Measurements from ENCODE around the gene MBTD1. TPM values are rescaled to one million over a fixed set of nuclear protein-coding genes. Genes with fewer than 3 reads are reported as not detected.
"Not testable (repeated sequence)": the region's sequence is repeated elsewhere in the genome, so short reads cannot be mapped to it uniquely, and the experiment has no call there.

MBTD1 gene
- total and polyA plus RNA-seq, 2 of the 8 experiments (the other 6 are each of a cell fraction or from before 2014, with no cell fraction given) = 20.3 to 51.4 TPM

- Histone ChIP-seq H3K79me1 (ENCODE audit: low read depth, low read length) (peaks cover 14% of the 10 kb centered on the region; the same call in 1 of the 2 replicates), H3K36me3 (ENCODE audit: control insufficient read depth in 2 of 4, insufficient read depth in 4 of 4, low read length in 3 of 4) (peaks cover 16 to 59% (median 32%) of the 10 kb centered on the region in 4 experiments), H4K20me1 (replicated peaks in 1 of 2; ENCODE audit: control insufficient read depth in 1 of 2, insufficient read depth in 2 of 2, low read length in 2 of 2) (peaks cover 7 to 16% of the 10 kb centered on the region in 2 experiments), H3K79me2 (ENCODE audit: control insufficient read depth in 1 of 2, insufficient read depth in 2 of 2, low read length in 2 of 2) (peaks cover 26 to 78% of the 10 kb centered on the region in 2 experiments)
- H3K9me3 ChIP-seq (ENCODE audit: insufficient read depth in 2 of 2, low read depth in 1 of 2, low read length in 1 of 2); H3K9ac ChIP-seq (replicated peaks in 1 of 4; ENCODE audit: extremely low read depth in 1 of 4, low read depth in 3 of 4, low read length in 3 of 4); H2BK120ac ChIP-seq (replicated peaks; ENCODE audit: low read depth, low read length); H3K18ac ChIP-seq (ENCODE audit: extremely low read depth, low read length); H2AK5ac ChIP-seq (ENCODE audit: low read depth, low read length); H3K56ac ChIP-seq (replicated peaks; ENCODE audit: insufficient read length, low read depth, low read length); H4K8ac ChIP-seq (ENCODE audit: extremely low read depth, insufficient read depth, low read length); H3K4me1 ChIP-seq (replicated peaks in 1 of 4; ENCODE audit: control insufficient read depth in 3 of 4, insufficient read depth in 4 of 4, low read length in 3 of 4); H2BK20ac ChIP-seq (ENCODE audit: low read length); H4K5ac ChIP-seq (ENCODE audit: insufficient read length, low read depth, low read length); H2AFZ ChIP-seq (ENCODE audit: low read length); H3K27me3 ChIP-seq (replicated peaks in 1 of 4; ENCODE audit: control insufficient read depth in 3 of 4, extremely low read depth in 1 of 4, insufficient read depth in 3 of 4, low read length in 3 of 4); H3K4ac ChIP-seq (replicated peaks; ENCODE audit: insufficient read length, low read depth, low read length); DNase-seq (ENCODE audit: low read depth in 1 of 2, low spot score in 2 of 2); H3K23me2 ChIP-seq (ENCODE audit: low read depth, low read length); FAIRE-seq; H3K27ac ChIP-seq (ENCODE audit: low read depth, low read length); H3K14ac ChIP-seq (ENCODE audit: insufficient read length); CTCF ChIA-PET (ENCODE audit: partially characterized antibody); H2BK15ac ChIP-seq (ENCODE audit: low read length); H2BK5ac ChIP-seq (ENCODE audit: low read depth, low read length); H3K23ac ChIP-seq (ENCODE audit: insufficient read length); H2BK12ac ChIP-seq (ENCODE audit: low read depth, low read length); H3K4me3 ChIP-seq (ENCODE audit: extremely low read depth in 1 of 4, insufficient read depth in 2 of 4, low read depth in 3 of 4, low read length in 4 of 4); H3K4me2 ChIP-seq (ENCODE audit: insufficient read depth in 1 of 2, low read depth in 2 of 2, low read length in 2 of 2); H4K91ac ChIP-seq (replicated peaks; ENCODE audit: insufficient read length, low read length): not testable (repeated sequence)
- POLR2A ChIA-PET (ENCODE audit: partially characterized antibody) = interaction anchor here (6.2 kb wide), 1 partner anchor 9 kb away, joined by 43 read pairs; no protein-coding TSS in a partner anchor
- 100% methylated on average over 4 of the region's 4 CpGs; no CpG with 5 or more reads in 1 of the 2 experiments for WGBS, 2 experiments (ENCODE audit: extremely low coverage in 1 of 2, insufficient coverage in 1 of 2, insufficient read length in 1 of 2, insufficient replicate concordance in 2 of 2, low coverage in 1 of 2, low lambda C conversion rate in 2 of 2, missing lambda C conversion rate in 1 of 2)
These were observed 4.6 kb upstream of the MBTD1 start for GRCh38 chr17:51264466-51264865.
